Right renal pelvis (tissue), 4 donors: Measurements from ENCODE around the gene CNPY1. TPM values are rescaled to one million over a fixed set of nuclear protein-coding genes. Genes with fewer than 3 reads are reported as not detected.

Experiments used
- DNase-seq, 4 donors: peaks; one replicate each; pipeline ENCODE4 v3.0.0-alpha.2; 2013; ENCODE audit warnings: low read depth in 4 of 4, low spot score in 3 of 4, missing footprints in 1 of 4
- polyA plus RNA-seq, 4 donors: library from polyadenylated mRNA; unstranded; fragments of 120-200 nt; gene quantifications; one replicate each; pipeline ENCODE4 v1.2.1, GENCODE V29; 2013; ENCODE audit not compliant: insufficient read length in 4 of 4

CNPY1 gene
- polyA plus RNA-seq, 4 donors, result not detected

DNA sequence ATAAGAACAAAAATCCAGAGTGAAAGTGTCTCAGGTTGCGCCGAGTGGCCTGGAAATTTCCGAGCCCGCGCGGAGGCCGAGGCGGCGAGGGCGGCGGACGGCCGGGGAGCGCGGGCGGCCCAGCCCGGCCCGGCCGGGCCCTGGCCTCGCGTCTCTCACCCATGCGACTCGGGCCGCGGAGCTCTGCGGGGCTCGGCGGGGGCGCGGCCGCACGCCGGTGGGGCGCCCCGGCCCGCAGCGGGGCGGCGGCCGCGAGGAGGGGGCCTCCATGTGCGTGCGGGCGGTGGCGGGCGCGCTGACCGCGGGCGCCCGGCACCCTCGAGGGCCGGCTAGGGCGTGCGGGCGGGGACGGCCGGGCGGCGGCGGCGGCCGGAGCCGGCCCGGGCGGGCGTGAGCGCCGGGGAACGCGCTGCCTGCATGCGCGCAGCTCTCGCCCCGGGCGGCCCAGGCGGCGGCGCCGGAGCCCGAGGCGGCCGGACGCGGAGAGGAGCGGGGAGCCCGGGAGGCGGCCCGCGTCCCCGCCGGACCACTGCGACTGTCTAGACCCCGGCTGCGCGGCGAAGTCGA lies 88.7 kb downstream of the CNPY1 start:
- DNase-seq, result no peak

DNA sequence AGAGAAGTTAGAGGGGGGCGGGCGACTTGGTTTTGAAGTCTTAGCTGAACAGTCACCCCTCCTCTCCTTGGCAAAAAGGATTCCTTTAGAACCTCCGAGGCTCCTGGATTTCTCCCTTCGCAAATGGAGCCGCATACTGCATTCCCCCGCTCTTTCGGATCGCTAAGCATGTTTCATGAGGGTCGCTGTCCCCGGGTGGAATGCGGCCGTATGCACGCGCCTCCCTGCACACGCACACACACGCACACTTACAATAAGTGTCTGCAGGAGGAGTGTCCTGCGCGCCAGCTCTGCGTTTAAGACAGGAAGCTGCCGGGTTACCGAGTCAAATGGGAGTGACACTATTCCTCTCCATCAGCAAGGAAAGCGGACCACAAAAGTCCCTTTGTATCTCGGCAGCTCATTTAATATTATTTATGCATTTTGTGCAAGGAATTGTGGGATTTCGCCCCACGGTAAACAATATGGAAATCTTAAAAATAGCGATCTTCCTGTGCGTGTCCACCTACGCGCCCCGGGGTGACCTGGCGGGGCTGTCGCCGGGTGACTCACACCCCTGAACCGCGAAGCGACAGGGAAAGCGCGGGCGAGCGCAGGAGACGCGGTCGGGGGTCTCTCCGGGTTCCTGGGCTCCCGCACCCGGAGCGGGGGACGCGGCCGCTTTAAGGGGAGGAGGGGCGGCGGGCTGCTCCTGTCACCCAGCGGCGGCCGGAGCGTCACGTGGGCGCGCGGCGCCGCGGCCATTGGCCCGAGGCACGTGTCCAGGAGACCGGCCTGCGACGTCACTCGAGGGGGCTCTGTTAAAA lies 89.4 kb downstream of the CNPY1 start:
- DNase-seq, result peak in 1 of 4 donors; percentile 58

DNA sequence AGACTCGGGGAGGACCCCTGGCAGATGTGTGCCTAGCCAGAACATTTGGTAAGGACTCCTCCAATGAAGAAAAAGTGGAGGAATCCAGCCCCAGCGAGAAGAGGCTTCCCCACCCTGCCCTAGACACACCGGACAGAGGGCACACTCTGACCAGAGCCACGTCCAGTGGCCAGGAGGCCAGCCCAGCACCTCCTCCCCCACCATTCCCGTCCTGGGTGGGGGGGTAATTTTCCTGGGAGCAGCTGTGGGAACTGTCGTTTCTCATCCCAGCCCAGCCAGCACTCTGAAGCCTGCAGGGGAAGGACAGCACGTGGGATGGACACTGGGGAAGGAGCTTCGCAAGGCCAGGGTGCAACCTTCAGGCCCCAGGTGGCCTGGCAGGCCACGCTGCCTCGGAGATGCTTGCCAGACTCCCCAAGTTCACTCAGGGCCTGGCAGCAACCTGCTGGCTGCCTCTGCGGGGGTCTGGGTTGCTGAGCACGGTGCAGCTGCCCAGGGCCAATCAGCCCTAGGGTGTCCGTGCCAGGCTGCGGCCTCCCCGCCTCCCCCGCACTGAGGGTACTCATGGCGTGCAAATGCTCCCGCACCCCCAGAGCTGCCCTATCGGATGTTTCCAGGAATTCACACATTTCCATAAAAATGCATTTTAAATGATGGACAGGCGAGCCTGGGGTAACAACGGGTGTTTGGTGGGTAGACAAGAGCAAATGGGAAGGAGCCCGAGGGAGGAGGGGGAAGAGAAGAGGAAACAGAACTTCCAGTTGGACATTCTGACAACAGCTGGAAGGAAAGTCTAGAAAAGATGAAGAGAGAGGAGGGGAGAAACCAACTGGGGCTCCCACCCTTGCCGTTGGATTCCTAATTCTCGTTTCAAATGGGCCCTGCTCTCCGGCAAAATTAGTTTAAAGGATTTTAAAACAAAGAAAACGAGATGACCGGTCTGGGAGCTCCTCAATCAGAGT lies 90.3 kb downstream of the CNPY1 start:
- no peak for DNase-seq

DNA sequence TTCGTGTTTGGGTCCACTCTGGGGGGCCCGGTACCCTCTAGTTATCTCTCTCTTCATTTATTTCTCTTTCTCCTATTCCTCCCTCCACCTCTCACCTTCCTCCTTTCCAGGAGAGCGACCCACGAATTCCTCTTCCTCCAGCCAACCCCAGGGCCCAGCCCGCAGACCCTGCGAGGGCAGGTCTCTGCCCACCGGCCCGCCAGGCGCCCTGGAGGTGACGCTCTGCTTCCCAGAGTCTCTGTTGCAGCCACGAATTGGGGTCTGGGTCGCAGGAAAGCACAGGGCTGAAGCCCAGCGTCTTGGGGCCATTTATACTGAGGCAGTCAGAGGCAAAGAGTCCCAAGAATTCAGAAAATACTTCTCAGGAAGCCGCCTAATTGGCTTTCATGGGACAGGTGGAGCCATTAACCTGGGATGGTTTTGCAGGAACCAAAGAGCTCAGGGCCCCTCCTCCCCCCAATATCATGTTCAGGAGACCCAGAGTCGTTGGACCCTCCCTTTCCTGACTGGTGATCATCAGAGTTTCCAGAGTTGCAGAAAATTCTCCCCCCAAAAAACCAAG lies 91.1 kb downstream of the CNPY1 start:
- DNase-seq, result no peak

DNA sequence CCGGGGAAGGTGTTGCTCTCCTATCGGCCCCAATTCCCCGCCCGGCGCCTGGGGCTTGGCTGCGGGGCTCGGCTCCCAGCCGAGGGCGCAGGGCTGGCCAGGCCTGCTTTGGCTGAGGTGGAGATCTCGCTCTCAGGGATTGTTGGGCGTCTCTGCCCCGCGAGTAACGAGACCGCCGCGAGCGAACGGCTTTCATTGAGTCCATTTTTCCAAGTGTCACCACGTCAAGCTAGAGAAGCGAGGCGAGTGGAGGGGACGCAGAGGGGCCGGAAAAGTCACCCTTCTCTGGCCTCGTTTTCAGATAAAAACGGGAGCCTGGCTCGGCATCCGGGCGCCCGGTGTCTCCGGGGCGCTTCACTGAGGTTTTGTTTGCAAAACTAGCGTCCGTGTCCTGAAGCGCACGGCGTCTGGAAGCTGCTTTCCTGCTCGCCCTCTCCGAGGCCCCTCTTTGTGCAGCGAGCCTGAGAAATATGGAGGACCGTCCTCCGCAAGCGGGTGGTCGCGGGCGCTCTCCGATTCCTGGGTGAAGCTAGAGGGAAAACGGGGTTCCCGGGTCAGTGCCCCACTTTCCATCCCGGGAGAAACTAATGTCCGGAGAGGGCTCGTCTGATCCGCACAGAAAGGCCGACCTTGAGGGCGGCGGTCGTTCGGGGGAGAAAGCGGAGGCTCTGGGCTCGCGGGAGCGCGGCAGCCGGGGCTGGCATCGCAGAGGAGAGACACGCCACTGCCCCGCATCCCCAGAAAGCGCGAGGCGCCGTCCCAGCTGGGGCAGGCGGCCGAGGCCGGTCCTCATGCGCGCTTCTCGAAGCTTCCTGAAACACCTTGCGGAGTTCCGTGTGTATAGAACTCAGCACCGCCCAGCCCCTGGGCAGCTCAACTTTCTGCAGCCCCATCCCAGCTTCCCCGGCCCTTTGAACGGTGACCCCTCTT lies 91.9 kb downstream of the CNPY1 start:
- no peak for DNase-seq

DNA sequence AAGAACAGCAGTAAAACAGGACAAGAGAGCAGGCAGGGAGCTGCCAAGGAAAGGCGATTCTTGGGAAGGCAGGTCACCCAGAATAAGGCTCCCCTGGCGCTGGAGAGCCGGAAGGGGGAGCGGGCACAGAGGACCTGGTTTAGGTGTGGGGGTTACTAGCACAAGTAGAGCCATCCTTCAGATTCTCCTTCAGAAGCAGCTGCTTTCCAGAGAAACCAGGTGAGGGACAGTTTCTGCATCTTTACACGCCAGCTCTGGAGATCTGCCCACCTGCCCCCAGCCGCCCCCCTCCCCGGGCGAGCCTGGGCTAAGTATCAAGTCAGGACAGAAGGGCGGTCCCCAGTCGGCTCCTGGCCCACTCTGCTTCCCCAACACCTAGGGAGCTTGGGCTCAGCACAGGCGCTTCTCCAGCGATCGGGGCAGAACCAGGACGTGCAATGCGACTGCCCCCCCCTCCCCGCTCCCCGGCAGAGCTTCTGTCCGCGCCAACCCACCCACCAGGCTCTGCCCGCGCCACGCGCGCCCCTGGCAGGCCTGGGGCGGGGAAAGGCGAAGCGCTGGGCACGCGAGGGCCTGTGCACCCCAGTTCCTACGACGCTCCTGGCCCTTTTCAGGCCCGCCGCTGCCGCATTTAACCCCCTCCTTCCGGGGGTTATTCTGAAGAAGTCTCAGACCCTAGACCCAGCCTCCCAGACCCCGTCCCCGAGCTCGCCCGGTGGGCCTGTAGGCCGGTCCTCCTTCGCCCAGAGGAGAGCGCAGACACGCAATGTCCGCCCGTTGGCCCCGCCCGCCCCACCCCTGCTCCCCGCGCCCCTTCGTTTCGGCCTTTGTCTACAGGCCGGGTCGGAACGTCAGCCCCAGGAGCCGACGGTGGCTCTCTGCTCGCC lies 92.8 kb downstream of the CNPY1 start:
- no peak for DNase-seq

DNA sequence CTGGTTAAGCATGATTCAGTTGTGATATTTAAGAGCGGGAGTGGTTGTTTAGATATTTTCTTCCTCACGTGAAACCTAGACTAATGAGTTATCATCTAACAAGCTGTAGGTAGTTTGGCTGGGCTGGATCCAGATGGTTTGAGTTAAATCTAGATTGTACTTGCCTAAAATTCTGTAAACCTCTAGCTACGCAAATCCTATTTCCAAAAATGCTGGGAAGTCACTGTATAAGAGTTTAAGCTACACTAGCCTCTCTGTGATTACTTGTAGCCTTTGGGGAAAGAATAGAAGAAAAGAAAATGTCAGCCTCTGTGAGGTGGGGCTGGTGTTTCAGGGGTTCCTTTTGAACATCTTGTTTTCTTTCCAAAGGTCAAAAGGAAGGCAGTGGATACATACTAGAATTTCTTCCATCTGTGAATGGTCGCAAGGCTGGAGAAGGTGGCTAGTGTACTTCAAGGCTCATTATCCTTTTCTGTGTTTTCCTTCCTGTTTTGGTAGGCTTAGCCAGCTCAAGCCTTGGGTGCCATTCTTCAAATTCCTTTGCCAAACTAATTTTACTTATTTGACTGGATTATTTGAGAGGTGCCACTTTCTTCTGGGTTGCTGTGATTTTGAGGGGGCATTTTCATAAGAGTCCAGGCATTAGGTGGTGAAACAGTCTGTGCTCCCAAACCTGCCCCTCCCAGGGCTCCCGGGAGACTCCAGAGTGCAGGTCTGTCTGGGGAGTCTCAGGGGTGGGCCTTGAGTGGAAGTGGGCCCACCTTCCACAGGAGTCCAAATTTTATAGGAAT lies 93.7 kb downstream of the CNPY1 start:
- no peak for DNase-seq

DNA sequence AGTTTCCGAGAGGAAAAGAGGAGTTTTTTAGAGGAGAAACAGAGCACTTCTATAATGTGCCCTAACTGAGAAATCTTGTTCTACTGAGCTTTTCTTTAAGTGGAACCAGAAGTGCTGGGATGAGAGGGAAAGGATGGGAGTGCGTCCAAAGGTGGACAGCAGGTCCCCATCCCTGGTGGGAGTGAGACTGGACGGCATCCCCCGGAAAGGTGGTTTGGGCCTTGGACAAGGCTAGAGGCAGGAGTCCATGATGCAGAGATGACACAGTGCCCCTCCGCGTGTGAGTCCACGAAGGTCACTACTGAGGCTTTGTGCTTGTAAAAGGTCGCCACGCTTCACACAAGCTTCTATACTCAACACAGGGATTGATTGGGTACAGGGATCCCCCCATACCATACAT lies 94.5 kb downstream of the CNPY1 start:
- DNase-seq, result no peak

Other genes starting within 250 kb of the CNPY1 start
- 10 to 100 TPM; 27.7 to 40.9 (median 33.8) TPM for gene INSIG1, start 248.7 kb downstream of the CNPY1 start, polyA plus RNA-seq
- gene EN2, start 88.4 kb downstream of the CNPY1 start, polyA plus RNA-seq, result under 1 TPM; 0.04 to 0.62 (median 0.14) TPM
- gene RBM33, start 98.1 kb upstream of the CNPY1 start, polyA plus RNA-seq, result 10 to 100 TPM; 26.5 to 37.6 (median 31.6) TPM